Adrenal gland (tissue), 12 donors: ENCODE results near the gene KCNF1. TPM values are rescaled to one million over a fixed set of nuclear protein-coding genes. Genes with fewer than 3 reads are reported as not detected.

Experiments used
- DNase-seq, 7 donors: peaks; one replicate each; pipeline ENCODE4 v3.0.0-alpha.2; 2019 to 2020
- H3K27ac ChIP-seq, 5 donors: fragments of 200-600 bp; sonication (generic) in 4 of 5; 1 replicate in 3 of 5; 2 replicates in 2 of 5; pipeline versions ENCODE4 v1.5.1 to v1.8.0; 2016 to 2020; ENCODE audit warnings: mild to moderate bottlenecking in 1 of 5
- H3K27me3 ChIP-seq: fragments of 200-600 bp; 2 replicates; pipeline ENCODE4 v1.8.0; 2021
- H3K36me3 ChIP-seq, 2 donors: fragments of 200-600 bp; replicated peaks in 1 of 2; 1 replicate in 1 of 2; 2 replicates in 1 of 2; pipeline versions ENCODE4 v1.5.1 to v1.8.0; 2018 to 2022
- H3K4me1 ChIP-seq, 2 donors: fragments of 200-600 bp; replicated peaks in 1 of 2; 1 replicate in 1 of 2; 2 replicates in 1 of 2; pipeline versions ENCODE4 v1.5.1 to v1.8.0; 2018 to 2021
- H3K4me3 ChIP-seq, 4 donors: fragments of 200-600 bp; sonication (generic) in 3 of 4; one replicate each; pipeline ENCODE4 v1.5.1; 2016 to 2018
- H3K9me3 ChIP-seq, 3 donors: fragments of 200-600 bp; sonication (generic) in 1 of 3; replicated peaks in 1 of 3; 1 replicate in 2 of 3; 2 replicates in 1 of 3; pipeline versions ENCODE4 v1.5.1 to v1.8.0; 2016 to 2021
- CTCF ChIP-seq, 6 experiments: fragments of 450-650 bp in 4 of 6; fragments of 200-600 bp in 2 of 6; sonication (generic) in 1 of 6; IDR thresholded peaks; 1 replicate in 5 of 6; 2 replicates in 1 of 6; pipeline versions ENCODE4 v1.5.1 to v1.8.0; 2016 to 2021; ENCODE audit warnings: antibody characterized with exemption in 6 of 6, mild to moderate bottlenecking in 2 of 6, moderate library complexity in 1 of 6
- POLR2A ChIP-seq, 2 donors: fragments of 450-650 bp; IDR thresholded peaks; one replicate each; pipeline ENCODE4 v1.6.1; 2017; ENCODE audit warnings: antibody characterized with exemption in 2 of 2, mild to moderate bottlenecking in 2 of 2, moderate library complexity in 1 of 2
- WGBS, 4 donors: extraction: QIAGEN DNeasy Blood & Tissue Kit in 2 of 4; methylation state at CpG; one replicate each; pipeline versions ENCODE4 v1.1.5 to v1.1.7; 2013 to 2017; 5-methylcytosine and 5-hydroxymethylcytosine counted together
- intact Hi-C, 2 donors: fragments of 100-400 bp; cut with DNase I; formaldehyde crosslinking; loops; one replicate each; pipeline versions ENCODE4 v1.14.1 to v1.15.0; 2022 to 2023
- polyA plus RNA-seq, 3 donors: library from polyadenylated mRNA; stranded (reverse); fragments of 200-250 nt in 2 of 3; fragments of 350-450 nt in 1 of 3; fragmentation: Illumina TruSeq in 1 of 3; extraction: RNeasy Lipid Tissue Mini Kit (QIAGEN cat#74804) in 1 of 3; gene quantifications; one replicate each; pipeline ENCODE4 v1.2.3, GENCODE V29; 2013 to 2014
- total RNA-seq, 9 donors: library from RNA; depleted of rRNA in 4 of 9; stranded (reverse); fragments of >200 nt in 4 of 9; fragments of 120-200 nt in 1 of 9; fragmentation: NEBNext Ultra II Directional in 1 of 9; extraction: Animal tissue kit (Norgen Biotek cat#: 25700) in 1 of 9; gene quantifications; one replicate each; pipeline versions ENCODE4 v1.1.0 to v1.2.4, GENCODE V29; 2013 to 2023
- donor health status: healthy with polysubstance abuse.
- donor health status: Bipolar disorder and iron deficiency.
- donor health status: DM: yes; HTN: yes; CAD: no.
- donor health status: DM: no; HTN: no; CAD: no.
- donor health status: DM: no; HTN: no; CAD: no.
- donor health status: DM: yes; HTN: yes; CAD: no.

Gene KCNF1
- total and polyA plus RNA-seq, 12 donors = 0.03 to 1.1 (median 0.15) TPM; not detected in 8

- TF ChIP-seq POLR2A (IDR thresholded peaks at IDR 0.05) = no peak
- no peak for TF ChIP-seq CTCF (IDR thresholded peaks at IDR 0.05)
- H3K4me3 ChIP-seq = no peak overlapping the region
- no peak for DNase-seq
- no peak overlapping the region for H3K27ac ChIP-seq
- 89 to 91% (median 89%) methylated on average over 18 of the region's 18 CpGs for WGBS, 4 donors
- H3K9me3 ChIP-seq = peaks cover 0 to 3% (median 0%) of the 10 kb centered on the region in 3 donors
- intact Hi-C loops = no loop called here
- no peaks in the 10 kb centered on the region for H3K4me1 ChIP-seq
- no peaks in the 10 kb centered on the region for H3K36me3 ChIP-seq
- no peaks in the 10 kb centered on the region for H3K27me3 ChIP-seq
Measured at GRCh38 chr2:10935366-10935918, 23.7 kb downstream of the KCNF1 start.

- peak in 6 of 7 donors; percentile 26 to 76 (median 56) for DNase-seq
- WGBS, 4 donors = 67 to 72% (median 67%) methylated on average over 17 of the region's 17 CpGs
Measured at GRCh38 chr2:10935953-10936942, 24.5 kb downstream of the KCNF1 start.

GRCh38 chr2:10939058-10939457, 27.3 kb downstream of the KCNF1 start:
- Histone ChIP-seq H3K4me3 (no peak overlapping the region), H3K9me3 (peaks cover 0 to 3% (median 0%) of the 10 kb centered on the region in 3 donors), H3K36me3 (no peaks in the 10 kb centered on the region), H3K27me3 (no peaks in the 10 kb centered on the region), H3K27ac (no peak overlapping the region), H3K4me1 (no peaks in the 10 kb centered on the region)
- intact Hi-C loops = no loop called here
- WGBS, 4 donors = 89 to 95% (median 91%) methylated on average over 3 of the region's 3 CpGs
- TF ChIP-seq POLR2A (IDR thresholded peaks at IDR 0.05) (no peak), CTCF (IDR thresholded peaks at IDR 0.05) (no peak)
- DNase-seq = no peak

More at GRCh38 chr2:10935953-10936942, 24.5 kb downstream of the KCNF1 start:
- no peaks in the 10 kb centered on the region for H3K4me1 ChIP-seq
- no peaks in the 10 kb centered on the region for H3K27me3 ChIP-seq
- no peak for TF ChIP-seq POLR2A (IDR thresholded peaks at IDR 0.05)
- peak in 2 of 6 experiments; percentile 15 to 21 for TF ChIP-seq CTCF (IDR thresholded peaks at IDR 0.05)
- H3K9me3 ChIP-seq = peaks cover 0 to 3% (median 0%) of the 10 kb centered on the region in 3 donors
- no peak overlapping the region for H3K27ac ChIP-seq
- H3K36me3 ChIP-seq = no peaks in the 10 kb centered on the region
- intact Hi-C loops = no loop called here
- H3K4me3 ChIP-seq = no peak overlapping the region

- Histone ChIP-seq H3K27me3 (peaks cover 5% of the 10 kb centered on the region), H3K36me3 (no peaks in the 10 kb centered on the region), H3K4me1 (no peaks in the 10 kb centered on the region), H3K27ac (no peak overlapping the region), H3K9me3 (peaks cover 0 to 3% (median 0%) of the 10 kb centered on the region in 3 donors), H3K4me3 (no peak overlapping the region)
- no peak for DNase-seq
- intact Hi-C loops = no loop called here
- no peak for TF ChIP-seq POLR2A (IDR thresholded peaks at IDR 0.05)
- TF ChIP-seq CTCF (IDR thresholded peaks at IDR 0.05) = no peak
- 60 to 74% (median 69%) methylated on average over 2 of the region's 2 CpGs for WGBS, 4 donors
Measured at GRCh38 chr2:10940596-10940995, 28.9 kb downstream of the KCNF1 start.
